ENCODE data around the gene ETV6. TPM values are rescaled to one million over a fixed set of nuclear protein-coding genes. Genes with fewer than 3 reads are reported as not detected.
"Not testable (repeated sequence)": the region's sequence is repeated elsewhere in the genome, so short reads cannot be mapped to it uniquely, and the experiment has no call there.

Gene ETV6
- 11.9 TPM for total RNA-seq

- DNase-seq, result peak; percentile 94
Observed at GRCh38 chr12:11649413-11650285, at the start of gene ETV6. ETV6 (plus strand) TSS chr12:11649674; CDS start chr12:11650128, 454 bp downstream.

- no peak for DNase-seq
Observed at GRCh38 chr12:11600199-11600598, 49.3 kb upstream of the ETV6 start.

GRCh38 chr12:11601647-11602046 lies 47.8 kb upstream of the ETV6 start:
- DNase-seq, result no peak

- DNase-seq, result peak; percentile 7
Observed at GRCh38 chr12:11607313-11608081, 42.0 kb upstream of the ETV6 start.

GRCh38 chr12:11609045-11609444 lies 40.4 kb upstream of the ETV6 start:
- DNase-seq, result no peak

GRCh38 chr12:11615481-11615880 lies 34.0 kb upstream of the ETV6 start:
- DNase-seq, result no peak

GRCh38 chr12:11618046-11618445 lies 31.4 kb upstream of the ETV6 start:
- no peak for DNase-seq

- DNase-seq, result peak; percentile 12
Observed at GRCh38 chr12:11621797-11622423, 27.6 kb upstream of the ETV6 start.

GRCh38 chr12:11622876-11623281 lies 26.6 kb upstream of the ETV6 start:
- no peak for DNase-seq

- no peak for DNase-seq
Observed at GRCh38 chr12:11623382-11623781, 26.1 kb upstream of the ETV6 start.

- DNase-seq, result no peak
Observed at GRCh38 chr12:11624116-11624515, 25.4 kb upstream of the ETV6 start.

GRCh38 chr12:11627709-11628108 lies 21.8 kb upstream of the ETV6 start:
- not testable (repeated sequence) for DNase-seq

GRCh38 chr12:11628353-11628752 lies 21.1 kb upstream of the ETV6 start:
- no peak for DNase-seq

- peak; percentile 59 for DNase-seq
Observed at GRCh38 chr12:11630046-11630706, 19.3 kb upstream of the ETV6 start.

GRCh38 chr12:11631288-11631687 lies 18.2 kb upstream of the ETV6 start:
- no peak for DNase-seq

- not testable (repeated sequence) for DNase-seq
Observed at GRCh38 chr12:11631881-11632280, 17.6 kb upstream of the ETV6 start.

- DNase-seq, result no peak
Observed at GRCh38 chr12:11633968-11634367, 15.5 kb upstream of the ETV6 start.

- DNase-seq, result no peak
Observed at GRCh38 chr12:11635341-11635740, 14.1 kb upstream of the ETV6 start.

- DNase-seq, result no peak
Observed at GRCh38 chr12:11638315-11638916, 11.1 kb upstream of the ETV6 start.

- no peak for DNase-seq
Observed at GRCh38 chr12:11639454-11639853, 10.0 kb upstream of the ETV6 start.

- DNase-seq, result no peak
Observed at GRCh38 chr12:11641522-11641921, 8.0 kb upstream of the ETV6 start.

- no peak for DNase-seq
Observed at GRCh38 chr12:11642785-11643184, 6.7 kb upstream of the ETV6 start.
